ENCODE measurements around the gene RINL.
"Not testable (repeated sequence)": the region's sequence is repeated elsewhere in the genome, so short reads cannot be mapped to it uniquely, and the experiment has no call there.

Gene RINL

GRCh38 chr19:38904581-38905539 lies 26.8 kb upstream of the RINL start:
- DNase-seq, result no peak

- no peak for DNase-seq
These were observed 23.6 kb upstream of the RINL start for GRCh38 chr19:38901683-38902082.

GRCh38 chr19:38900743-38901190 lies 22.7 kb upstream of the RINL start:
- DNase-seq, result no peak

- no peak for DNase-seq
These were observed 22.1 kb upstream of the RINL start for GRCh38 chr19:38900202-38900629.

GRCh38 chr19:38899447-38900201 lies 21.5 kb upstream of the RINL start, which contains the start of the genes NFKBIB and SIRT2:
Gene NFKBIB, plus strand, starts transcription at chr19:38899969. Its CDS starts 64 bp downstream, at chr19:38900033.
Gene SIRT2, minus strand, starts transcription at chr19:38899618. Its CDS starts 97 bp downstream, at chr19:38899521.
- DNase-seq, result peak; percentile 99

GRCh38 chr19:38898788-38899446 lies 20.8 kb upstream of the RINL start:
- DNase-seq, result no peak

- DNase-seq, result no peak
These were observed 16.9 kb upstream of the RINL start for GRCh38 chr19:38894968-38895367.

GRCh38 chr19:38893341-38893771 lies 15.3 kb upstream of the RINL start:
- no peak for DNase-seq

- DNase-seq, result no peak
These were observed 14.8 kb upstream of the RINL start for GRCh38 chr19:38892841-38893240.

- DNase-seq, result no peak
These were observed 13.7 kb upstream of the RINL start for GRCh38 chr19:38891771-38892170.

- DNase-seq, result no peak
These were observed 12.6 kb upstream of the RINL start for GRCh38 chr19:38890686-38891085.

- DNase-seq, result no peak
These were observed 11.7 kb upstream of the RINL start for GRCh38 chr19:38889803-38890202.

- DNase-seq, result no peak
These were observed 10.8 kb upstream of the RINL start for GRCh38 chr19:38888876-38889275.

- not testable (repeated sequence) for DNase-seq
These were observed 6.6 kb upstream of the RINL start for GRCh38 chr19:38884691-38885090.

GRCh38 chr19:38883286-38883685 lies 5.2 kb upstream of the RINL start:
- DNase-seq, result no peak

GRCh38 chr19:38880882-38881609 lies 3.0 kb upstream of the RINL start:
- no peak for DNase-seq

GRCh38 chr19:38880076-38880881 lies 2.2 kb upstream of the RINL start:
- DNase-seq, result no peak

- no peak for DNase-seq
These were observed 1.3 kb upstream of the RINL start for GRCh38 chr19:38879400-38879751.

- no peak for DNase-seq
These were observed 712 bp upstream of the RINL start for GRCh38 chr19:38878575-38879399.

- DNase-seq, result no peak
These were observed 2.2 kb downstream of the RINL start for GRCh38 chr19:38875656-38876395.

All from activated naive CD4-positive, alpha-beta T cell treated with Interleukin-2 at 50 U/mL for 16 hours (primary cell).